ENCODE measurements around the gene COL4A4.

The COL4A4 gene

GRCh38 chr2:226999661-227000060 is 164.3 kb downstream of the COL4A4 start:
- DNase-seq (ENCODE audit: low read depth): peak; percentile 38
- Histone ChIP-seq H3K4me3 (ENCODE audit: low read length) (no peak overlapping the region), H3K27me3 (replicated peaks; ENCODE audit: control insufficient read depth, insufficient read depth, low read length) (no peaks in the 10 kb centered on the region), H3K9ac (ENCODE audit: low read length) (no peak overlapping the region), H3K36me3 (ENCODE audit: control insufficient read depth, insufficient read depth, low read length, severe bottlenecking) (peaks cover 3% of the 10 kb centered on the region), H3K9me3 (ENCODE audit: control insufficient read depth, low read length) (no peaks in the 10 kb centered on the region), H3K4me1 (ENCODE audit: control insufficient read depth, insufficient read depth, low read length) (no peaks in the 10 kb centered on the region)

- no peak overlapping the region for H3K4me3 ChIP-seq (ENCODE audit: low read length)
- peaks cover 9% of the 10 kb centered on the region for H3K36me3 ChIP-seq (ENCODE audit: control insufficient read depth, insufficient read depth, low read length, severe bottlenecking)
- H3K9ac ChIP-seq (ENCODE audit: low read length): no peak overlapping the region
- no peaks in the 10 kb centered on the region for H3K9me3 ChIP-seq (ENCODE audit: control insufficient read depth, low read length)
- no peaks in the 10 kb centered on the region for H3K27me3 ChIP-seq (replicated peaks; ENCODE audit: control insufficient read depth, insufficient read depth, low read length)
- no peaks in the 10 kb centered on the region for H3K4me1 ChIP-seq (ENCODE audit: control insufficient read depth, insufficient read depth, low read length)
- peak; percentile 55 for DNase-seq (ENCODE audit: low read depth)
Measured at GRCh38 chr2:226995625-226996041, 168.4 kb downstream of the COL4A4 start.

- no peaks in the 10 kb centered on the region for H3K9me3 ChIP-seq (ENCODE audit: control insufficient read depth, low read length)
- no peaks in the 10 kb centered on the region for H3K4me1 ChIP-seq (ENCODE audit: control insufficient read depth, insufficient read depth, low read length)
- DNase-seq (ENCODE audit: low read depth): no peak
- H3K4me3 ChIP-seq (ENCODE audit: low read length): no peak overlapping the region
- H3K36me3 ChIP-seq (ENCODE audit: control insufficient read depth, insufficient read depth, low read length, severe bottlenecking): peaks cover 9% of the 10 kb centered on the region
- no peak overlapping the region for H3K9ac ChIP-seq (ENCODE audit: low read length)
- H3K27me3 ChIP-seq (replicated peaks; ENCODE audit: control insufficient read depth, insufficient read depth, low read length): no peaks in the 10 kb centered on the region
Measured at GRCh38 chr2:226994775-226995174, 169.2 kb downstream of the COL4A4 start.

GRCh38 chr2:226993171-226993570 is 170.8 kb downstream of the COL4A4 start:
- Histone ChIP-seq H3K9ac (ENCODE audit: low read length) (no peak overlapping the region), H3K4me1 (ENCODE audit: control insufficient read depth, insufficient read depth, low read length) (no peaks in the 10 kb centered on the region), H3K27me3 (replicated peaks; ENCODE audit: control insufficient read depth, insufficient read depth, low read length) (no peaks in the 10 kb centered on the region), H3K36me3 (ENCODE audit: control insufficient read depth, insufficient read depth, low read length, severe bottlenecking) (peaks cover 9% of the 10 kb centered on the region), H3K9me3 (ENCODE audit: control insufficient read depth, low read length) (no peaks in the 10 kb centered on the region), H3K4me3 (ENCODE audit: low read length) (no peak overlapping the region)
- no peak for DNase-seq (ENCODE audit: low read depth)

GRCh38 chr2:226991663-226992062 is 172.3 kb downstream of the COL4A4 start:
- H3K36me3 ChIP-seq (ENCODE audit: control insufficient read depth, insufficient read depth, low read length, severe bottlenecking): peaks cover 9% of the 10 kb centered on the region
- H3K27me3 ChIP-seq (replicated peaks; ENCODE audit: control insufficient read depth, insufficient read depth, low read length): no peaks in the 10 kb centered on the region
- no peak for DNase-seq (ENCODE audit: low read depth)
- no peaks in the 10 kb centered on the region for H3K9me3 ChIP-seq (ENCODE audit: control insufficient read depth, low read length)
- H3K9ac ChIP-seq (ENCODE audit: low read length): no peak overlapping the region
- H3K4me1 ChIP-seq (ENCODE audit: control insufficient read depth, insufficient read depth, low read length): no peaks in the 10 kb centered on the region
- H3K4me3 ChIP-seq (ENCODE audit: low read length): no peak overlapping the region

- no peak overlapping the region for H3K9ac ChIP-seq (ENCODE audit: low read length)
- no peaks in the 10 kb centered on the region for H3K36me3 ChIP-seq (ENCODE audit: control insufficient read depth, insufficient read depth, low read length, severe bottlenecking)
- peaks cover 23% of the 10 kb centered on the region for H3K4me1 ChIP-seq (ENCODE audit: control insufficient read depth, insufficient read depth, low read length)
- no peak overlapping the region for H3K4me3 ChIP-seq (ENCODE audit: low read length)
- no peaks in the 10 kb centered on the region for H3K27me3 ChIP-seq (replicated peaks; ENCODE audit: control insufficient read depth, insufficient read depth, low read length)
- H3K9me3 ChIP-seq (ENCODE audit: control insufficient read depth, low read length): no peaks in the 10 kb centered on the region
- no peak for DNase-seq (ENCODE audit: low read depth)
Measured at GRCh38 chr2:226985583-226985946, 178.4 kb downstream of the COL4A4 start.

GRCh38 chr2:226984750-226985582 is 179.0 kb downstream of the COL4A4 start:
- peak; percentile 90 for DNase-seq (ENCODE audit: low read depth)
- Histone ChIP-seq H3K9ac (ENCODE audit: low read length) (peak overlapping the region; percentile 66), H3K27me3 (replicated peaks; ENCODE audit: control insufficient read depth, insufficient read depth, low read length) (no peaks in the 10 kb centered on the region), H3K9me3 (ENCODE audit: control insufficient read depth, low read length) (no peaks in the 10 kb centered on the region), H3K36me3 (ENCODE audit: control insufficient read depth, insufficient read depth, low read length, severe bottlenecking) (no peaks in the 10 kb centered on the region), H3K4me3 (ENCODE audit: low read length) (peak overlapping the region; percentile 52), H3K4me1 (ENCODE audit: control insufficient read depth, insufficient read depth, low read length) (peaks cover 23% of the 10 kb centered on the region)

- H3K9ac ChIP-seq (ENCODE audit: low read length): no peak overlapping the region
- DNase-seq (ENCODE audit: low read depth): no peak
- no peaks in the 10 kb centered on the region for H3K9me3 ChIP-seq (ENCODE audit: control insufficient read depth, low read length)
- no peak overlapping the region for H3K4me3 ChIP-seq (ENCODE audit: low read length)
- no peaks in the 10 kb centered on the region for H3K27me3 ChIP-seq (replicated peaks; ENCODE audit: control insufficient read depth, insufficient read depth, low read length)
- no peaks in the 10 kb centered on the region for H3K36me3 ChIP-seq (ENCODE audit: control insufficient read depth, insufficient read depth, low read length, severe bottlenecking)
- peaks cover 23% of the 10 kb centered on the region for H3K4me1 ChIP-seq (ENCODE audit: control insufficient read depth, insufficient read depth, low read length)
Measured at GRCh38 chr2:226983895-226984749, 179.9 kb downstream of the COL4A4 start.

GRCh38 chr2:226981791-226982326 is 182.1 kb downstream of the COL4A4 start:
- no peak for DNase-seq (ENCODE audit: low read depth)
- Histone ChIP-seq H3K4me1 (ENCODE audit: control insufficient read depth, insufficient read depth, low read length) (peaks cover 23% of the 10 kb centered on the region), H3K36me3 (ENCODE audit: control insufficient read depth, insufficient read depth, low read length, severe bottlenecking) (no peaks in the 10 kb centered on the region), H3K9ac (ENCODE audit: low read length) (no peak overlapping the region), H3K27me3 (replicated peaks; ENCODE audit: control insufficient read depth, insufficient read depth, low read length) (no peaks in the 10 kb centered on the region), H3K9me3 (ENCODE audit: control insufficient read depth, low read length) (no peaks in the 10 kb centered on the region), H3K4me3 (ENCODE audit: low read length) (no peak overlapping the region)

- DNase-seq (ENCODE audit: low read depth): no peak
- Histone ChIP-seq H3K36me3 (ENCODE audit: control insufficient read depth, insufficient read depth, low read length, severe bottlenecking) (no peaks in the 10 kb centered on the region), H3K4me3 (ENCODE audit: low read length) (no peak overlapping the region), H3K27me3 (replicated peaks; ENCODE audit: control insufficient read depth, insufficient read depth, low read length) (no peaks in the 10 kb centered on the region), H3K9me3 (ENCODE audit: control insufficient read depth, low read length) (no peaks in the 10 kb centered on the region), H3K4me1 (ENCODE audit: control insufficient read depth, insufficient read depth, low read length) (peaks cover 13% of the 10 kb centered on the region), H3K9ac (ENCODE audit: low read length) (no peak overlapping the region)
Measured at GRCh38 chr2:226979004-226979403, 185.0 kb downstream of the COL4A4 start.

GRCh38 chr2:226978300-226978699 is 185.7 kb downstream of the COL4A4 start:
- Histone ChIP-seq H3K36me3 (ENCODE audit: control insufficient read depth, insufficient read depth, low read length, severe bottlenecking) (no peaks in the 10 kb centered on the region), H3K4me3 (ENCODE audit: low read length) (no peak overlapping the region), H3K9me3 (ENCODE audit: control insufficient read depth, low read length) (no peaks in the 10 kb centered on the region), H3K4me1 (ENCODE audit: control insufficient read depth, insufficient read depth, low read length) (peaks cover 8% of the 10 kb centered on the region), H3K27me3 (replicated peaks; ENCODE audit: control insufficient read depth, insufficient read depth, low read length) (no peaks in the 10 kb centered on the region), H3K9ac (ENCODE audit: low read length) (no peak overlapping the region)
- DNase-seq (ENCODE audit: low read depth): no peak

Data from adipocyte (in vitro differentiated cells).